ENCODE data around the gene TGFBR3. TPM values are rescaled to one million over a fixed set of nuclear protein-coding genes. Genes with fewer than 3 reads are reported as not detected.

The TGFBR3 gene
- total RNA-seq, 1 experiment from 2014 or later = 4.2 TPM

DNA sequence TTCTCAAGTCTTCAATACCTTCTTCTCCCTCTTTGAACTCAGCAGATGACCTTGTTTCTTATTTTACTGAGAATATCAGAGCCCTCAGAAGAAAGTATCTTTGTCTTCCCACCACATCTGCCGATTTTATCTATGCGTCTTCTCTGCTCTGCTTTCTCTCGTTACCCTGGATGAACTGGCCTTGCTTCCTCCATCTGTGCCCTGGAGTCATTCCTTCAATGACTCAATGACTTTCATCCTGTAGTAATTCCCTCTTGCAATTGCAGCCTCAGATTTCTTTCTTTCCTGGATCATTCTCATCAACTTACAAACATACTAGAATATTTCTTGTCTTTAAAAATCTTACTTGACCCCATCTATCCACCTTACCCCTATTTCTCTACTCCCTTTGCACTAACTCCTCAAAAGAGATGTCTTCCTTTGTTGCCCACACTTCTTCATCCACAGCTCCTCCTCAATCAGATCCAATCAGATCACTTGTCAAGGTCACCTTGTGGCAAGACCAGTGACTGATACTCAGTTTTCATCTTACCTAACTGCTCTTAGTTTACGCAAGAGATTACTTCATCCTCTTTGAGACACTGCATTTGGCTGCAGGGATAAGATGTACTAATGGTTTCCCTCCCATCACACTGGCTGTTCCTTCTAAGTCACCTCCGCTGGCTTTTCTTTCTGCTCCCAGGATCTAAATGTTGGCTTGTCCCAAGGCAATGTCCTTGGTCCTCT, 8.2 kb upstream of the TGFBR3 start:
- Mint-ChIP-seq H3K27me3 (ENCODE audit: low read depth) (peaks cover under 1% of the 10 kb centered on the region; the same call in 1 of the 2 replicates), H3K36me3 (no peaks in the 10 kb centered on the region), H3K4me1 (peaks cover 13% of the 10 kb centered on the region), H3K4me3 (no peak overlapping the region), H3K27ac (no peak overlapping the region), H3K9me3 (peaks cover 6% of the 10 kb centered on the region)
- TF ChIP-seq OVOL2 (CRISPR knock-in tag; IDR thresholded peaks at IDR 0.05; ENCODE audit: borderline replicate concordance) = no peak
- no peak for TF ChIP-seq ETV6 (CRISPR knock-in tag; IDR thresholded peaks at IDR 0.05)
- TF ChIP-seq, protein P1, sequence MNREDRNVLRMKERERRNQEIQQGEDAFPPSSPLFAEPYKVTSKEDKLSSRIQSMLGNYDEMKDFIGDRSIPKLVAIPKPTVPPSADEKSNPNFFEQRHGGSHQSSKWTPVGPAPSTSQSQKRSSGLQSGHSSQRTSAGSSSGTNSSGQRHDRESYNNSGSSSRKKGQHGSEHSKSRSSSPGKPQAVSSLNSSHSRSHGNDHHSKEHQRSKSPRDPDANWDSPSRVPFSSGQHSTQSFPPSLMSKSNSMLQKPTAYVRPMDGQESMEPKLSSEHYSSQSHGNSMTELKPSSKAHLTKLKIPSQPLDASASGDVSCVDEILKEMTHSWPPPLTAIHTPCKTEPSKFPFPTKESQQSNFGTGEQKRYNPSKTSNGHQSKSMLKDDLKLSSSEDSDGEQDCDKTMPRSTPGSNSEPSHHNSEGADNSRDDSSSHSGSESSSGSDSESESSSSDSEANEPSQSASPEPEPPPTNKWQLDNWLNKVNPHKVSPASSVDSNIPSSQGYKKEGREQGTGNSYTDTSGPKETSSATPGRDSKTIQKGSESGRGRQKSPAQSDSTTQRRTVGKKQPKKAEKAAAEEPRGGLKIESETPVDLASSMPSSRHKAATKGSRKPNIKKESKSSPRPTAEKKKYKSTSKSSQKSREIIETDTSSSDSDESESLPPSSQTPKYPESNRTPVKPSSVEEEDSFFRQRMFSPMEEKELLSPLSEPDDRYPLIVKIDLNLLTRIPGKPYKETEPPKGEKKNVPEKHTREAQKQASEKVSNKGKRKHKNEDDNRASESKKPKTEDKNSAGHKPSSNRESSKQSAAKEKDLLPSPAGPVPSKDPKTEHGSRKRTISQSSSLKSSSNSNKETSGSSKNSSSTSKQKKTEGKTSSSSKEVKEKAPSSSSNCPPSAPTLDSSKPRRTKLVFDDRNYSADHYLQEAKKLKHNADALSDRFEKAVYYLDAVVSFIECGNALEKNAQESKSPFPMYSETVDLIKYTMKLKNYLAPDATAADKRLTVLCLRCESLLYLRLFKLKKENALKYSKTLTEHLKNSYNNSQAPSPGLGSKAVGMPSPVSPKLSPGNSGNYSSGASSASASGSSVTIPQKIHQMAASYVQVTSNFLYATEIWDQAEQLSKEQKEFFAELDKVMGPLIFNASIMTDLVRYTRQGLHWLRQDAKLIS (CRISPR knock-in tag; IDR thresholded peaks at IDR 0.05; ENCODE audit: borderline replicate concordance) = no peak
- no peak for TF ChIP-seq ZNF671 (CRISPR knock-in tag; IDR thresholded peaks at IDR 0.05)
- no peak for TF ChIP-seq SMAD3 (CRISPR knock-in tag; IDR thresholded peaks at IDR 0.05; ENCODE audit: borderline replicate concordance)
- TF ChIP-seq SOX15 (CRISPR knock-in tag; IDR thresholded peaks at IDR 0.05) = no peak
- DNase-seq (ENCODE audit: low spot score) (no peak), ATAC-seq (no peak)
- ChIA-PET POLR2A (no interaction called here), CTCF (no interaction called here)

DNA sequence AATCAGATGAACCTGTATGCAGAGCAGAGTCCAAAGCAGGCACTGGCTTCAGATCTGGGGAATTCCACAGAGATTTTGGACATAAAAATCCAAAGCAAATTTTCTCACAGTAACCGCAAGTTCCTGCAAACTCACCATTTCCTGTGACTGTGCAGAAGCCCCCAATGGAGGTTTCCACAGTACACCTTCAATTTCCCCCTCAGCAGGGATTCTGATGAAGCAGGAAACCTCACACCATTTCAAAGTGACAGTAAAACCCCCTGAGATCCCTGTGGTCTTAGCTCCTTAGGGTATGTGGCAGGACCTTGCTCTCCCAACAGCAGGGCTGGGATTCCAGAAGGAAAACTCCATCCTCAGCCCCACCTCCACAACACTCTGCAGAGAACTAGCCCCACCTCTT, 6.0 kb upstream of the TGFBR3 start:
- no peak for TF ChIP-seq FOXK1 (CRISPR knock-in tag; IDR thresholded peaks at IDR 0.05)
- no peak for TF ChIP-seq NR1H2 (CRISPR knock-in tag; IDR thresholded peaks at IDR 0.05)
- no peak for TF ChIP-seq NR3C1 (CRISPR knock-in tag; conservative IDR thresholded peaks at IDR 0.05; ENCODE audit: low read depth)
- TF ChIP-seq ZNF263 (CRISPR knock-in tag; IDR thresholded peaks at IDR 0.05; ENCODE audit: low read depth) = no peak
- peaks cover 13% of the 10 kb centered on the region for H3K4me1 Mint-ChIP-seq
- DNase-seq (ENCODE audit: low spot score) = peak; percentile 16
- peaks cover 15% of the 10 kb centered on the region for H3K27me3 Mint-ChIP-seq (ENCODE audit: low read depth)
- no peak overlapping the region for H3K4me3 Mint-ChIP-seq
- ChIA-PET POLR2A (no interaction called here), CTCF (no interaction called here)
- H3K9me3 Mint-ChIP-seq = peaks cover 6% of the 10 kb centered on the region
- peak; percentile 92 for ATAC-seq
- H3K27ac Mint-ChIP-seq = no peak overlapping the region
- no peaks in the 10 kb centered on the region for H3K36me3 Mint-ChIP-seq

DNA sequence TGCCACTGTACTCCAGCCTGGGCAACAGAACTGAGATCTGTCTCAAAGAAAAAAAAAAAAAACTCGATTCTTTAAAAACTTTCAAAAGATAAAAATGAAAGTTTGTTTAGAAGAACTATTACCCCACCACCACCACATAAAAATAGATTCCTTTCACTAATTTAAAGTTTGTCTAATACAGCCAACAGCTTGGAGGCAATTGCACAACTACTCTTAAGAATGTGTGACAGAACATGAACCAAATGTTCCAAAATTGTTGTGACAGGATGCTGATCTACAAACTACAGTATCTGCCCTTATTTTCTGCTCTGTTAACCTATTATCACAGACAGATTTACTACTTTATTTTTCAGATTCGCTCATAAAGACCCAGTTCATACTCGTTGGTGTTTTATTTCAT, 5.5 kb upstream of the TGFBR3 start:
- H3K27ac Mint-ChIP-seq = no peak overlapping the region
- TF ChIP-seq, protein P2, sequence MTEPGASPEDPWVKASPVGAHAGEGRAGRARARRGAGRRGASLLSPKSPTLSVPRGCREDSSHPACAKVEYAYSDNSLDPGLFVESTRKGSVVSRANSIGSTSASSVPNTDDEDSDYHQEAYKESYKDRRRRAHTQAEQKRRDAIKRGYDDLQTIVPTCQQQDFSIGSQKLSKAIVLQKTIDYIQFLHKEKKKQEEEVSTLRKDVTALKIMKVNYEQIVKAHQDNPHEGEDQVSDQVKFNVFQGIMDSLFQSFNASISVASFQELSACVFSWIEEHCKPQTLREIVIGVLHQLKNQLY (CRISPR knock-in tag; IDR thresholded peaks at IDR 0.05) = no peak
- no peak for TF ChIP-seq CREB1 (CRISPR knock-in tag; IDR thresholded peaks at IDR 0.05)
- no peak for TF ChIP-seq NFATC4 (CRISPR knock-in tag; IDR thresholded peaks at IDR 0.05)
- TF ChIP-seq, protein P3, sequence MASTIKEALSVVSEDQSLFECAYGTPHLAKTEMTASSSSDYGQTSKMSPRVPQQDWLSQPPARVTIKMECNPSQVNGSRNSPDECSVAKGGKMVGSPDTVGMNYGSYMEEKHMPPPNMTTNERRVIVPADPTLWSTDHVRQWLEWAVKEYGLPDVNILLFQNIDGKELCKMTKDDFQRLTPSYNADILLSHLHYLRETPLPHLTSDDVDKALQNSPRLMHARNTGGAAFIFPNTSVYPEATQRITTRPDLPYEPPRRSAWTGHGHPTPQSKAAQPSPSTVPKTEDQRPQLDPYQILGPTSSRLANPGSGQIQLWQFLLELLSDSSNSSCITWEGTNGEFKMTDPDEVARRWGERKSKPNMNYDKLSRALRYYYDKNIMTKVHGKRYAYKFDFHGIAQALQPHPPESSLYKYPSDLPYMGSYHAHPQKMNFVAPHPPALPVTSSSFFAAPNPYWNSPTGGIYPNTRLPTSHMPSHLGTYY (CRISPR knock-in tag; IDR thresholded peaks at IDR 0.05) = no peak
- TF ChIP-seq, protein P4, sequence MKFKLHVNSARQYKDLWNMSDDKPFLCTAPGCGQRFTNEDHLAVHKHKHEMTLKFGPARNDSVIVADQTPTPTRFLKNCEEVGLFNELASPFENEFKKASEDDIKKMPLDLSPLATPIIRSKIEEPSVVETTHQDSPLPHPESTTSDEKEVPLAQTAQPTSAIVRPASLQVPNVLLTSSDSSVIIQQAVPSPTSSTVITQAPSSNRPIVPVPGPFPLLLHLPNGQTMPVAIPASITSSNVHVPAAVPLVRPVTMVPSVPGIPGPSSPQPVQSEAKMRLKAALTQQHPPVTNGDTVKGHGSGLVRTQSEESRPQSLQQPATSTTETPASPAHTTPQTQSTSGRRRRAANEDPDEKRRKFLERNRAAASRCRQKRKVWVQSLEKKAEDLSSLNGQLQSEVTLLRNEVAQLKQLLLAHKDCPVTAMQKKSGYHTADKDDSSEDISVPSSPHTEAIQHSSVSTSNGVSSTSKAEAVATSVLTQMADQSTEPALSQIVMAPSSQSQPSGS (CRISPR knock-in tag; IDR thresholded peaks at IDR 0.05; ENCODE audit: borderline replicate concordance, low read depth) = no peak
- no peak for TF ChIP-seq MXD4 (CRISPR knock-in tag; IDR thresholded peaks at IDR 0.05; ENCODE audit: borderline replicate concordance)
- no peak for TF ChIP-seq ZNF396 (CRISPR knock-in tag; IDR thresholded peaks at IDR 0.05; ENCODE audit: borderline replicate concordance)
- TF ChIP-seq KAT7 (CRISPR knock-in tag; IDR thresholded peaks at IDR 0.05; ENCODE audit: borderline replicate concordance) = no peak
- TF ChIP-seq, protein P5, sequence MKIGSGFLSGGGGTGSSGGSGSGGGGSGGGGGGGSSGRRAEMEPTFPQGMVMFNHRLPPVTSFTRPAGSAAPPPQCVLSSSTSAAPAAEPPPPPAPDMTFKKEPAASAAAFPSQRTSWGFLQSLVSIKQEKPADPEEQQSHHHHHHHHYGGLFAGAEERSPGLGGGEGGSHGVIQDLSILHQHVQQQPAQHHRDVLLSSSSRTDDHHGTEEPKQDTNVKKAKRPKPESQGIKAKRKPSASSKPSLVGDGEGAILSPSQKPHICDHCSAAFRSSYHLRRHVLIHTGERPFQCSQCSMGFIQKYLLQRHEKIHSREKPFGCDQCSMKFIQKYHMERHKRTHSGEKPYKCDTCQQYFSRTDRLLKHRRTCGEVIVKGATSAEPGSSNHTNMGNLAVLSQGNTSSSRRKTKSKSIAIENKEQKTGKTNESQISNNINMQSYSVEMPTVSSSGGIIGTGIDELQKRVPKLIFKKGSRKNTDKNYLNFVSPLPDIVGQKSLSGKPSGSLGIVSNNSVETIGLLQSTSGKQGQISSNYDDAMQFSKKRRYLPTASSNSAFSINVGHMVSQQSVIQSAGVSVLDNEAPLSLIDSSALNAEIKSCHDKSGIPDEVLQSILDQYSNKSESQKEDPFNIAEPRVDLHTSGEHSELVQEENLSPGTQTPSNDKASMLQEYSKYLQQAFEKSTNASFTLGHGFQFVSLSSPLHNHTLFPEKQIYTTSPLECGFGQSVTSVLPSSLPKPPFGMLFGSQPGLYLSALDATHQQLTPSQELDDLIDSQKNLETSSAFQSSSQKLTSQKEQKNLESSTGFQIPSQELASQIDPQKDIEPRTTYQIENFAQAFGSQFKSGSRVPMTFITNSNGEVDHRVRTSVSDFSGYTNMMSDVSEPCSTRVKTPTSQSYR (CRISPR knock-in tag; IDR thresholded peaks at IDR 0.05) = no peak
- TF ChIP-seq ZNF416 (CRISPR knock-in tag; IDR thresholded peaks at IDR 0.05) = no peak
- TF ChIP-seq PRRX2 (CRISPR knock-in tag; IDR thresholded peaks at IDR 0.05) = no peak
- no peak for TF ChIP-seq ZBTB21 (CRISPR knock-in tag; IDR thresholded peaks at IDR 0.05; ENCODE audit: borderline replicate concordance)
- TF ChIP-seq SMAD3 (CRISPR knock-in tag; IDR thresholded peaks at IDR 0.05; ENCODE audit: borderline replicate concordance) = no peak

More for the DNA sequence above, 5.5 kb upstream of the TGFBR3 start:
- DNase-seq (ENCODE audit: low spot score) (no peak), ATAC-seq (no peak)
- CTCF ChIA-PET = no interaction called here
- POLR2A ChIA-PET = interaction anchor here (0.6 kb wide), 1 partner anchor 165 kb away, joined by 4 read pairs; no protein-coding TSS in a partner anchor
- peaks cover 20% of the 10 kb centered on the region for H3K27me3 Mint-ChIP-seq (ENCODE audit: low read depth)
- no peaks in the 10 kb centered on the region for H3K36me3 Mint-ChIP-seq
- H3K4me1 Mint-ChIP-seq = peaks cover 13% of the 10 kb centered on the region
- H3K9me3 Mint-ChIP-seq = peaks cover 6% of the 10 kb centered on the region
- H3K4me3 Mint-ChIP-seq = no peak overlapping the region
